Measurements from ENCODE around the gene ADAMTS2.

The ADAMTS2 gene

DNA sequence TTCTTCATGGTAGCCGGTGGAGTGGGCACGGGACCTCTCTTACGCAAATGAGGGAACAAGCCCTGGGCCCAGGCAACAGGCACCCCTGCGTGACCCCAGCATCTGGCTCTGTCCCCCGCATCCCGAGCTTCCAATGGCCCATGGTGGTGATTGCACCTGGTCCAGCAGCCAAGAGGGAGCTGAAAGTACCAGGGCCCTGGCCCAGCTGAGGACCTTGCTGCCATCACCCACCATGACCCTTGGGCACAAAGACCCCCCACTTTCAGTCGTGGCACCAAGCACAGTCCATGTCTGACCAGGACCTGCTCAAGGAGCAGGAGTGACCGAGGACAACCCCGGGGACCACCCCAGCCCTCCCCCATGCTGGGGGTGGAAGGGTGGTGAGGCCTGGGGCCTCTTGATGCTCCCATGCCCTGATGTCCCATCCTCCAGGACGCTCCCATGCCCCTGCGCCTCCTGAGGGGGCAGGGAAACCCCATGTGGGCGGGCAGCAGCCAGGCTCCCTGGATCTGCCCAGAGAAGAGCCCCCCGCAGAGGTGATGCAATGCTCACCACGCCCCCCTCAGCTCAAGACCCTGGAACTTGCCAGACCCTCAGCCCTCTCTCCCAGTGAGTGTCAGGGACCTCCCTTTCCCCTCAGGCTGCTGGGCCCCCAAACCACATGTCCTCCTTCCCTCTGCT, 123.9 kb downstream of the ADAMTS2 start:
- TF ChIP-seq, protein P1, sequence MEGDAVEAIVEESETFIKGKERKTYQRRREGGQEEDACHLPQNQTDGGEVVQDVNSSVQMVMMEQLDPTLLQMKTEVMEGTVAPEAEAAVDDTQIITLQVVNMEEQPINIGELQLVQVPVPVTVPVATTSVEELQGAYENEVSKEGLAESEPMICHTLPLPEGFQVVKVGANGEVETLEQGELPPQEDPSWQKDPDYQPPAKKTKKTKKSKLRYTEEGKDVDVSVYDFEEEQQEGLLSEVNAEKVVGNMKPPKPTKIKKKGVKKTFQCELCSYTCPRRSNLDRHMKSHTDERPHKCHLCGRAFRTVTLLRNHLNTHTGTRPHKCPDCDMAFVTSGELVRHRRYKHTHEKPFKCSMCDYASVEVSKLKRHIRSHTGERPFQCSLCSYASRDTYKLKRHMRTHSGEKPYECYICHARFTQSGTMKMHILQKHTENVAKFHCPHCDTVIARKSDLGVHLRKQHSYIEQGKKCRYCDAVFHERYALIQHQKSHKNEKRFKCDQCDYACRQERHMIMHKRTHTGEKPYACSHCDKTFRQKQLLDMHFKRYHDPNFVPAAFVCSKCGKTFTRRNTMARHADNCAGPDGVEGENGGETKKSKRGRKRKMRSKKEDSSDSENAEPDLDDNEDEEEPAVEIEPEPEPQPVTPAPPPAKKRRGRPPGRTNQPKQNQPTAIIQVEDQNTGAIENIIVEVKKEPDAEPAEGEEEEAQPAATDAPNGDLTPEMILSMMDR (IDR thresholded peaks at IDR 0.05): no peak
- Mint-ChIP-seq H3K36me3 (ENCODE audit: low read depth) (peaks cover 28% of the 10 kb centered on the region), H3K4me3 (no peak overlapping the region), H3K27ac (no peak overlapping the region), H3K4me1 (peaks cover 42% of the 10 kb centered on the region), H3K27me3 (ENCODE audit: low read depth, poor library complexity) (peaks cover 2% of the 10 kb centered on the region), H3K9me3 (peaks cover 35% of the 10 kb centered on the region)
- DNase-seq: no peak

DNA sequence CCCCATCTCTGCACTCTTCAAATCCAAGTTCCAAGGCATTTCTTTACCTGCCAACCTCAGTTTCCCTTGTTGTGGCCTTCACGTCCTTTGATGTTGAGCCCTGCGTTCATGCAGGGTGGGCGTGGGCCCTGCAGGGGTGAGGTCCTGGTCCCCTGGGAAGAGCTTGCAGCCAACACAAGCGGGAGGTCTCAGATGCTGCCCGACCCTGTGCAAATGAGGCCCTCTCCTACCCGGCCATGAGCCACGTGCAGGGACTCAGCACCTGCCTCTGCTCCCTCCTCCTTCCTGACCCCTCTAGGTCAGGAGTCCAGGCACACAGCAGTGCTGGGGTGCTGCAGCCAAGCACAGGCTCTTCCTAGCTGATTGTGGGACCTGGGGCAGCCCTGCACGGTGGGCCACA, 124.5 kb downstream of the ADAMTS2 start:
- TF ChIP-seq, protein P1 (IDR thresholded peaks at IDR 0.05): no peak
- H3K4me3 Mint-ChIP-seq: no peak overlapping the region
- peaks cover 29% of the 10 kb centered on the region for H3K9me3 Mint-ChIP-seq
- no peak overlapping the region for H3K27ac Mint-ChIP-seq
- peaks cover 3% of the 10 kb centered on the region for H3K27me3 Mint-ChIP-seq (ENCODE audit: low read depth, poor library complexity)
- H3K4me1 Mint-ChIP-seq: peaks cover 42% of the 10 kb centered on the region
- H3K36me3 Mint-ChIP-seq (ENCODE audit: low read depth): peaks cover 26% of the 10 kb centered on the region
- DNase-seq: no peak

DNA sequence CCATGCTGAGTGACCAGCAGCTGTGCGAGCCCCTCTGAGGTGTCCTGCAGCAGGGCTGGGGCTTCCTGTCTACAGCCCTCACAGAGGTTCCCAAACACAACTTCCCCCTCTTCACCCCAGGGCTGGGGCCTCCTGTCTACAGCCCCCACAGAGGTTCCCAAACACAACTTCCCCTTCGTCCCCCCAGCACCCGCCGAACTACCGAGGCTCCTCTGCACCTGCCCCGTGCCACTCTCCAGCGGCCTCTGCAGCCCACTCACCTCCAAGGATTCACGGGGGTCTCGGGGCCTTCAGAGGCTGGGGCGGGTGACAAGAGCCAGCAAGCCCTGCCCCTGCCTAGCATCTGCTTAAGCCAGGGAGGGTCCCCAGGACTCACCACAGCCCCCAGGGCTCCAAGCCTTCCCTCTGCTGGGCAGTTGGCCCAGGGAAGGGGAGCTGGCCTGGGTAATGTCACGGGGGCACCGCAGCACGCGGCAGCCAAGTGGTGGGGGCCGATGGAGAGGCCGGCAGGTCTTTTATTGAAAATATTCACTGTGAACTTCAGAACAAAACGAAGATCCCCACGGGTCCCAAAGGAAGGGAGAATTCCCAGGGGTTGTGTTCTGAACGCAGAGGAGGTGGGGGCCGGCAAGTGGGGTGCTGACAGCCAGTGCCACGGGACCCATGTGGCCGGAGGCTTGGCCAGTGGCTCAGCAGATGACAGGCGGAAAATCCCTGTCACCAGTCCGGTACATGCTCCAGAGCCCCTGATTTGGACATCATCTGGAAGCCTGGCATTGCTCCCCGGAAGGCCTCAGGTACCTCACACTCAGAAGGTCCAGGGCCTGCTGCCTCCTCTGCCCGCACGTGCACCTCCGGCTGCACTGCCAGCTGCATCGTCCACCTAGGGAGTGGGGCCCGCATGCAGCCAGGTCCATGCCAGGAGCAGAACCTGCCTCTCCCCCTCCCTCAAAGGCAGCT, 125.3 kb downstream of the ADAMTS2 start:
- TF ChIP-seq, protein P1 (IDR thresholded peaks at IDR 0.05): no peak
- Mint-ChIP-seq H3K9me3 (peaks cover 21% of the 10 kb centered on the region), H3K4me1 (peaks cover 41% of the 10 kb centered on the region), H3K4me3 (no peak overlapping the region), H3K27me3 (ENCODE audit: low read depth, poor library complexity) (peaks cover 3% of the 10 kb centered on the region), H3K27ac (no peak overlapping the region), H3K36me3 (ENCODE audit: low read depth) (peaks cover 21% of the 10 kb centered on the region)
- DNase-seq: no peak

DNA sequence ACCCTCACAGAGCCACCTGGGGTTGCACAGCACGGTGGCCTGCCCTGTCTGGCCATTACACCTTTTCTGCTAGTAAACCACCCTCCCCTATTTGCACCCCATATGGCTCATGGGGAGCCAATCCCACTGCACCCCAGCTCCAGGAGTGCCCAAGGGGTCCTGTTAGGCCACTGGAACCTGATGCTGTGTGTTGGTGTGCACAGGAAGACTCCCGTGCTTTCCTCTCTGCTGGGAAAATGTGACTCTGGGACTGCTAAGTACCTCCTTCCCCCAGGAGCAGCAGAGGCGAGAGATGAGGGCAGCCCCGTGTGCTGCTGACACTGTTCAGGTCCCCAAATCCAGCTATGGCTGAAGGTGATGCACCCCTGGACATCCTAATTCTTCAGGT, 126.3 kb downstream of the ADAMTS2 start:
- no peak overlapping the region for H3K4me3 Mint-ChIP-seq
- H3K9me3 Mint-ChIP-seq: peaks cover 11% of the 10 kb centered on the region
- H3K27ac Mint-ChIP-seq: peak overlapping the region; percentile 14
- DNase-seq: no peak
- TF ChIP-seq, protein P1 (IDR thresholded peaks at IDR 0.05): no peak
- peaks cover 3% of the 10 kb centered on the region for H3K27me3 Mint-ChIP-seq (ENCODE audit: low read depth, poor library complexity)
- H3K4me1 Mint-ChIP-seq: peaks cover 39% of the 10 kb centered on the region
- peaks cover 11% of the 10 kb centered on the region for H3K36me3 Mint-ChIP-seq (ENCODE audit: low read depth)

DNA sequence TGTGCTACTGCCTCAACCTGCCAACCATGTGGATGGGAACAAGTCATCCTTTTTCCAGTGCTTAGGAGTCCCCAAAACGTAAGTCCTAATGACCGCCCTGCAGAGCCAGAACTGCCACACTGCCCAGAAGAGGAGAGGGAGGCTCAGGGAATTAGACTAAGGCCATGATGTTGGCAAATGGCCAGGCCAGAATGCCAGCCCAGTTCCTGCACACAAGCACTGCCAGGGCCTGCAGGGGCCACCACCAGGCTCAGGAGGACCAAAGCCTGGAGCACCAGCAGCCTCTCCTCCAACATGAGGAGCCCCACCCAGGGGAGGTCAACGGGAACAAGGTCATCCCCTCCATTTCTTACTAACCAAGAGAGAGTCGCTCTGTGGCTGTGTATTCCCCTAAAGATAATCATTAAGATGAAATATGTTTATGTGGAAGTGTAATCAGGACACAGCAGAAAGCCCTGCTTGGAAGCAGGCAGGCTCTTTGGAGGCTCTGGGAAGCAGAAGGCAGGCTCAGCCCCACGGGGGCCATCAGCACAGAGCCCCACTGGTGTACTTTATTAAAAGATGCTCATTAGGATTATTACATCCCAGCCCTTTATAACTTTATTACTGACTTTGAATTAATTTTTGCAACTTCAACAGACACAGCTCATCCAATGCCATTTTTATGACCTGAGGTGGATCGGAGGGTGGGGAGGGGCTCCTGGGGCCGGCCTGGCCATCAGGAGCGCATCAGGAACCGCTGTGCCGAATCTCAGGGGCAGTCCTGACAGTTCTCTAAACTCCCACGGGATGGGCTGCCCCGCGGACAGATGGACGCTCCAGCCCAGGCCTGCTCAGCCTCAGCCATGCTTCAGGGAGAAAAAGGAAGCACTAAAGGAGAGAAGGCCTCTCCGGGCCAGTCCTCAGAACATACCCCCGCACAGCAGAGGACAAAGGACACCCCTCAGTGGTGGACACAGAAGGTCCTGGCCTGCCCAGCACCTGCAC, 127.0 kb downstream of the ADAMTS2 start:
- Mint-ChIP-seq H3K4me3 (no peak overlapping the region), H3K4me1 (peaks cover 39% of the 10 kb centered on the region), H3K36me3 (ENCODE audit: low read depth) (peaks cover 4% of the 10 kb centered on the region), H3K27me3 (ENCODE audit: low read depth, poor library complexity) (peaks cover 3% of the 10 kb centered on the region), H3K9me3 (peaks cover 4% of the 10 kb centered on the region), H3K27ac (no peak overlapping the region)
- TF ChIP-seq, protein P1 (IDR thresholded peaks at IDR 0.05): no peak
- no peak for DNase-seq
